HG03139 (cell line): Measurements from ENCODE around the gene HDAC9.
"Not testable (repeated sequence)": the region's sequence is repeated elsewhere in the genome, so short reads cannot be mapped to it uniquely, and the experiment has no call there.

Experiments
- ATAC-seq: cut with Tn5 transposase; IDR thresholded peaks from one replicate; pipeline ENCODE4 v1.9.1; 2021; ENCODE audit not compliant: unreplicated experiment

Gene HDAC9

DNA sequence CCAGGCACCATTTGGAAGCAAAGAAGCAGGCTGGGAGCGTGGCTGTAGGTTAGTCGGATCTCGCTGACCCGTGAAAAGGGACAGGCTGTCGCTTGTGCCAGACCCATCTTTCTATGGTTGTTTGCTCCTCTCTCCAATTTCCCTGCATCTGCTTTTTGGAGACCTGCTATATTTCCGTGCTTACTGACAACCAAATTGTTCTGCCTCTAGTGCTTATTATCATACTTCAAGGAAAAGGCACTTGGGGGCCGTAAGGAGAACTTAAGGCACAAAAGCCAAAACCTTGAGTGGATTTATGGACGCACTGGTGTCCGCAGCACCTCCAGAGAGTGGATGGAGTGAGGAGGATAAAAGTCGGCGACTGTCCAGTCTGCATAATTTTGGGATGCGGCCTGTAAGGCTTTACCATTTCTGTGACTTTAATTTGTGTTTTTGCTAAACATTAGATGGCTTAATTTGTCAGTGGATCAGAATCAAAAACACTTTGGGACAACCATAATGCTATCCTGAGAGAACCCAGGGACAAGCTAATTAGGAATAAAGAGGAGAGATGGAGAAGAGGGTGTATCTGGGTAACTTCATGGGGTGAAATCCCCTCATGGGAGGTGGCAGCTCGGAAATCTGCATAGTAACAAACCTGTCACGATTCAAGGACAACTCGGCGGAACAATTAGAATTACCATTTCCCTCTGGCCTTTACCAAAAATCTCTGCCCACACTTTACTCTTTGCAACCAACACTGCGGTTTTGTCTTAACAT is 206.7 kb downstream of the HDAC9 start:
- no peak for ATAC-seq

GRCh38 chr7:18703685-18704084 is 208.1 kb downstream of the HDAC9 start:
- no peak for ATAC-seq

- no peak for ATAC-seq
Measured at GRCh38 chr7:18706670-18707069, 211.1 kb downstream of the HDAC9 start.

DNA sequence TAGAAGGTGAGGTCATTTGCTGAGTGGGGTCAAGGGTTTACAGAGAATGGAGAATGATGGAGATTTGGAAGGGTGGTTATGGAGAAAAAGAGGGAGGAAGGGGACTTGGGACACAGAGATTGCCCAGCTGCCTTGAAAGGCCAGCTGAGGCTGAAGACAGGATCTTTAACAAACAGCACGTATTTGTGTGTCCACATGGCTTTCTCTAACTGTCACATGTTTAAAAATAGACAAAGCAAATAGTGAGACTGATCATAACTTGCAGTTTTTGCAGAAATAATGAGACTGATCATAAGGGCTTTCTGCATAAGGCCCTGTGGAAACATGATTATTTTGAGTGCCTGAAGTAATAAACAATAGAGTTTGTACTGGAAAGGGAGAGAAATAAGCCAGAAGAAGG is 212.7 kb downstream of the HDAC9 start:
- ATAC-seq = no peak

DNA sequence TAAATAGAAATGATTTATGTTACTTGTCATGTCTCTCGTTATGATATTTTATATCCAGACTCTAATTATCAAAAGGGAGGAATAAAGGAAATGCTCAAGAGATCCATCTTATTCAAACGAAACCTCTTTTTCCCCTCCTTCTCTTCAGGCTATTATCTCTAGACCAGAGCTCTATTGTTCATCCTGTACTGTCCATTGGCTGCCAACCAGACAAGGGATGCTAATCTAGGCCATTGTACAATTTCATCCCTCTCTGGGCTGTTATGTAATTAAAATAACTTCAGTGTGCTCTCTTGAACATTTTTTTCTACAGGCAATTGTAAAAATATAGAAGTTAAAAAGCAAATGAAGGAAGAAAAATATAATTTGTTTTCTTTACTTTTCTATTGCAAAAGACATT is 220.4 kb downstream of the HDAC9 start:
- ATAC-seq = no peak

GRCh38 chr7:18721429-18721828 is 225.9 kb downstream of the HDAC9 start:
- ATAC-seq = no peak

- ATAC-seq = no peak
Measured at GRCh38 chr7:18724318-18724717, 228.8 kb downstream of the HDAC9 start.

DNA sequence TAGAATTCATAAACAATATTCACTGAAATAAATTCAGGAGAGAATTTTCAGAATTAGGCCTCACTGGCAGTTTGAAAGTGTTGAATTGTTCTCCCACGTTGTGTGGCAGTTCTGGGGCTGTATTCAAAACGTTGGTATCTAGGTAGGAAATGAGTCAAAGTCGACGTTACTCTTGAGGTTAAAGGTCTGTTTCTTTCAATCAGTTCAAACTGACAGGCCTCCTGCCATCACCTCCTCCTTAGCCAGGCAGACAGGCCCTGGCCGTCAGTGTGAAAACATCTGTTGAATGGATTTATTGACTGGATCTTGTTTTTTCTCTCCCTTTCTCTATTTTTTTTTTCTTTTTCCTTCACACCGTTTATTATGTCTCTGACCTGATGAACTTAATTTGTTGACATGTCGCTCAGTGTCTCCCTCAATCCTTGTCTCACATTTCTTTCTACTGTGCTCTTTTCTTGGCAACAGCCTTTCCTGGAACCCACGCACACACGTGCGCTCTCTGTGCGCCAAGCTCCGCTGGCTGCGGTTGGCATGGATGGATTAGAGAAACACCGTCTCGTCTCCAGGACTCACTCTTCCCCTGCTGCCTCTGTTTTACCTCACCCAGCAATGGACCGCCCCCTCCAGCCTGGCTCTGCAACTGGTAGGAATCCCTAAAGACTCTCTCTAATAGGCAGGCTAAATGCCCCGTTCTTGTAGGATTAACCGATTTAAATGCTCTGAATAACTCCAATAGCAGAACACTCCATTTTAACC is 231.7 kb downstream of the HDAC9 start:
- no peak for ATAC-seq

- not testable (repeated sequence) for ATAC-seq
Measured at GRCh38 chr7:18736012-18736411, 240.5 kb downstream of the HDAC9 start.

DNA sequence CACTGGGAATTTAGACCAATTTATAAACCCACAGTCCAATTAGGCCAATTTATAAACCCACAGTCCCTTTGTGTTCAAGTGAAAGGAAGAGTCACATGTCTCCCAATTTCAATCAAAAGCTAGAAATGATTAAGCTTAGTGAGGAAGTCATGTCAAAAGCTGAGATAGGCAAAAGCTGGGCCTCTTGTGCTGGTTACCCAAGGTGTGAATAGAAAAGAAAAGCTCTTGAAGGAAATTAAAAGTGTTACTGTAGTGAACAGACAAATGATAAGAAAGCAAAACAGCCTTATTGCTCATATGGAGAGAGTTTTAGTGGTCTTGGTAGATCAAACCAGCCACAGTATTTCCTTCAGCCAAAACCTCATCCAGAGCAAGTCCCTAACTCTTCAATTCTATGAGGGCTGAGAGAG is 245.0 kb downstream of the HDAC9 start:
- peak; percentile 60 for ATAC-seq

DNA sequence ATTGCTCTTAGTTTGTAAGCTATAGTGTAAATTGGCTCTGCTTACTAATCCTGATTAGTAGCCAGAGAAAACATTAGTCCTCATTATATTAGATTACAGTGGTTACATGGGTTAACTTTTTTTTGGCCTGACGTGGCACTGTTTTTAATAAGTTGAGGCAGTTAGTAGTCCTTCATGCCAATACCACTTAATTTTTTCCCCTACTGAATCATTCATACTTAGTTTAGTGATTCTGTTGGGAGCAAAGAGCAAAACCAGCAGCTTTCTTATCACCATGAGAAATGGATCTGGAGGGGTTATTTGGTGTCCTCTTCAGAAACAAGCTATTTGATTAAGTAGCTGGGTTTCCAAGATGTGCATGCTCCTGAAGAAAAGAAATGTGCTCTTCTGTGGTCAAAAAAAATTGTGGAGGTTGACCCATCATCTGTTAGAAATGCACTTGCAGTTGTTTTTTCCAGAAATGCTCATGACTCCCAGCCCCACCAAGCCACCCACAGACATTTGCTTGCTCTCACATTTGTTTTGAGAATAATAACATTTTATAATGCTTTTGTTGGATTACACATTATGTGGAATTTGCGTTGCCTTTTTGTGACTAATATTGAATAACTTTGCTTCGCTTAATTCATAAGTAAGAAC is 258.5 kb downstream of the HDAC9 start:
- ATAC-seq = no peak

GRCh38 chr7:18754766-18755165 is 259.2 kb downstream of the HDAC9 start:
- ATAC-seq = no peak

DNA sequence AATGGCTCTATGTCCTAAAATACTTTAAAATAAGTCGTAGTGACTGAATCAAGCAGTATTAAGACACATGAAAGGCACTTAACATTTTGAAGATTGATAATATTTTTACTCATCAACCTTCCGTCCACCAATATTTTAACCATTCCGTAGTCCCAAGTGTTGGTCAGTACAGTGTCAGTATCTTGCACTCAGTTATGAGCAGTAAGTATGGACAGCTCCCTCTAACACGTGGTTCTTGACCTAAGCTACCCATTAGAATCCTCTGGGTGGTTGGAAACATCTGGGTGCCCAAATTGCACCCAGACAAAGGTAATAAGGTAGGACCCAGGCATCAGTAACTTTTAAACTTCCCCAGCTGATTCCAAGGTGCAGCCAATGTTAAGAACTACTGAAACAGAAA is 260.2 kb downstream of the HDAC9 start:
- no peak for ATAC-seq

DNA sequence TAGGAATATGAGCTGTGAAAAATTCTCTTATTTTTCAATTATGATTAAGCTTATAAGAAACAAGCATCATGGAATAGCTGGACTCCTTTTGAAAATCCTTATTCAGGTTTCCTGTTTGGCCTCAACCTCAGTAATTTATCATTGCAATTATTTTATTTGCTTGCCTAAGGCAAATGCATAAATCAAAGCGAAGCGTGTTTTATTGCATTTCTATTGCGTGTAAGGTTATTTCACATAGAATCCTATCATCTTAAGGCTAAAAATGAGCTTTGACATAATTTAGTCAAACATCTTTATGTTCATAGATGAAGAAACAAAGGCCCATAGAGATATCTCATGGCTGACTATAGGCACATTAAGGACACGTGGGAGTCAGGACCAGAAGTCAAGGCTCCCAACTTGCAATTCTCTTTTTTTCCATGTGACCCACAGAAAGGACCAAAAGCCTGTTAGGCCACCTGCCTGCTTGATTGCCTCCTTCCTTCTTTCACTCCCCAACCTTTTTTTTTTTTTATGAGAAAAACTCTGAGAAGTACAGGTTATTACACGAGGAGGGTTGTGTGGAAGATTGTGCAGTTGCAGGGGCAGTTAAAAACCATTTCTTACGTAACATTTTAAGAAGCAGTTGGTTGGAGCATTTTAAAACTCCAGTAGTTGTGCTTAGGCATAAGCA is 261.0 kb downstream of the HDAC9 start:
- no peak for ATAC-seq

GRCh38 chr7:18760046-18760445 is 264.5 kb downstream of the HDAC9 start:
- ATAC-seq = no peak

- ATAC-seq = no peak
Measured at GRCh38 chr7:18760631-18761445, 265.3 kb downstream of the HDAC9 start.

- no peak for ATAC-seq
Measured at GRCh38 chr7:18762189-18762588, 266.6 kb downstream of the HDAC9 start.

- ATAC-seq = no peak
Measured at GRCh38 chr7:18768256-18768655, 272.7 kb downstream of the HDAC9 start.

- ATAC-seq = no peak
Measured at GRCh38 chr7:18770154-18770811, 274.7 kb downstream of the HDAC9 start.

- no peak for ATAC-seq
Measured at GRCh38 chr7:18770822-18771221, 275.3 kb downstream of the HDAC9 start.
